A549 (cell line): ENCODE results near the gene STK33. TPM values are rescaled to one million over a fixed set of nuclear protein-coding genes. Genes with fewer than 3 reads are reported as not detected.

Source experiments
- ATAC-seq, 2 experiments: fragments of 200-7000 bp in 1 of 2; fragments of >200 bp in 1 of 2; cut with Nextera tagmentation in 1 of 2; cut with Tn5 transposase in 1 of 2; 3 replicates each; pipeline versions ENCODE4 v1.8.0 to v1.9.1; 2018 to 2020; ENCODE audit warnings: mild to moderate bottlenecking in 1 of 2, moderate library complexity in 1 of 2
- CTCF ChIA-PET: fragments of 300-600 bp; sonication (Branson Sonifier 250); formaldehyde crosslinking; extraction: SDS; loops from one replicate; lab custom pipeline; 2021; ENCODE audit warnings: antibody characterized with exemption, inconsistent platforms; lab: Yijun Ruan, JAX
- POLR2A ChIA-PET: fragments of 350-600 bp; formaldehyde crosslinking; extraction: SDS; loops from one replicate; lab custom pipeline; 2021; ENCODE audit warnings: antibody characterized with exemption, inconsistent platforms; lab: Yijun Ruan, JAX
- DNase-seq, 2 experiments: peaks; one replicate each; pipeline versions ENCODE4 v3.0.0 to v3.0.0-alpha.2; 2011 to 2016; ENCODE audit warnings: low read depth in 1 of 2, low spot score in 1 of 2
- FAIRE-seq: peaks from 2 replicates; lab custom pipeline; 2011; peaks lifted over from hg19 to GRCh38; lab: Jason Lieb, UNC
- H3K27ac ChIP-seq, 2 experiments: fragments of >200 bp; sonication (Bioruptor Twin); formaldehyde crosslinking; 3 replicates each; pipeline ENCODE4 v1.5.1; 2016 to 2017
- H3K4me1 ChIP-seq: fragments of >200 bp; sonication (Bioruptor Twin); formaldehyde crosslinking; 3 replicates; pipeline ENCODE4 v1.6.1; 2016
- H3K4me2 ChIP-seq: fragments of >200 bp; sonication (Bioruptor Twin); formaldehyde crosslinking; 3 replicates; pipeline ENCODE4 v1.6.1; 2016
- H3K4me3 ChIP-seq: fragments of >200 bp; sonication (Bioruptor Twin); formaldehyde crosslinking; 3 replicates; pipeline ENCODE4 v1.5.1; 2016
- H3K9me3 ChIP-seq: fragments of >200 bp; sonication (Bioruptor Twin); formaldehyde crosslinking; 3 replicates; pipeline ENCODE4 v1.6.1; 2016
- BCL3 ChIP-seq: fragments of >200 bp; sonication (Bioruptor Twin); formaldehyde crosslinking; IDR thresholded peaks from 3 replicates; pipeline ENCODE4 v1.6.1; 2016
- BHLHE40 ChIP-seq: IDR thresholded peaks from 2 replicates; pipeline ENCODE4 v1.6.1; 2012; ENCODE audit warnings: low read depth, low read length, inconsistent platforms
- CEBPB ChIP-seq, 2 experiments: fragments of >200 bp in 1 of 2; sonication (Bioruptor Twin) in 1 of 2; formaldehyde crosslinking in 1 of 2; IDR thresholded peaks; 2 replicates each; pipeline ENCODE4 v1.6.1; 2012 to 2016
- CHD4 ChIP-seq: fragments of 200-600 bp; sonication (generic); IDR thresholded peaks from 2 replicates; pipeline ENCODE4 v1.6.1; 2016; ENCODE audit warnings: antibody characterized with exemption, mild to moderate bottlenecking, borderline replicate concordance
- E2F6 ChIP-seq: IDR thresholded peaks from 2 replicates; pipeline ENCODE4 v1.6.1; 2012; ENCODE audit warnings: low read depth, borderline replicate concordance
- EHF ChIP-seq: fragments of 250-450 bp; sonication (Bioruptor Pico); IDR thresholded peaks from 2 replicates; pipeline ENCODE4 v1.5.0; 2020; ENCODE audit warnings: mild to moderate bottlenecking
- EHMT2 ChIP-seq: fragments of 200-600 bp; sonication (generic); IDR thresholded peaks from 2 replicates; pipeline ENCODE4 v1.6.1; 2016; ENCODE audit warnings: antibody characterized with exemption, low read depth, mild to moderate bottlenecking, moderate library complexity
- FOSB ChIP-seq: fragments of 250-450 bp; sonication (Bioruptor Pico); IDR thresholded peaks from 2 replicates; pipeline ENCODE4 v1.5.0; 2020; ENCODE audit warnings: mild to moderate bottlenecking, moderate library complexity
- HDAC2 ChIP-seq: fragments of 200-600 bp; sonication (generic); IDR thresholded peaks from 2 replicates; pipeline ENCODE4 v1.6.1; 2016
- KDM5A ChIP-seq: fragments of 200-600 bp; sonication (generic); IDR thresholded peaks from 2 replicates; pipeline ENCODE4 v1.6.1; 2016; ENCODE audit warnings: antibody characterized with exemption, mild to moderate bottlenecking
- MAFK ChIP-seq: fragments of 450-650 bp; IDR thresholded peaks from 2 replicates; pipeline ENCODE4 v1.6.1; 2014; ENCODE audit not compliant: partially characterized antibody
- NR3C1 ChIP-seq: fragments of >200 bp; sonication (Bioruptor Twin); formaldehyde crosslinking; IDR thresholded peaks from 3 replicates; pipeline ENCODE4 v1.6.1; 2017
- PBX3 ChIP-seq: IDR thresholded peaks from 2 replicates; pipeline ENCODE4 v1.6.1; 2012
- PHF8 ChIP-seq: fragments of 200-600 bp; sonication (generic); IDR thresholded peaks from 2 replicates; pipeline ENCODE4 v1.6.1; 2016; ENCODE audit warnings: low read depth, mild to moderate bottlenecking, antibody characterized with exemption, moderate library complexity, borderline replicate concordance
- POLR2AphosphoS2 ChIP-seq: conservative IDR thresholded peaks from 2 replicates; pipeline ENCODE4 v1.6.1; 2012; ENCODE audit warnings: low read length, improper control_type of control experiment, inconsistent platforms
- RARB ChIP-seq: fragments of 250-450 bp; sonication (Bioruptor Pico); IDR thresholded peaks from 2 replicates; pipeline ENCODE4 v1.8.0; 2021; ENCODE audit warnings: mild to moderate bottlenecking, moderate library complexity
- RCOR1 ChIP-seq: fragments of 150-350 bp; IDR thresholded peaks from 2 replicates; pipeline ENCODE4 v1.6.1; 2014; ENCODE audit warnings: antibody characterized with exemption, low read length, low read depth
- REST ChIP-seq: fragments of 200-600 bp; sonication (generic); IDR thresholded peaks from 2 replicates; pipeline ENCODE4 v1.6.1; 2016; ENCODE audit warnings: antibody characterized with exemption, mild to moderate bottlenecking, moderate library complexity
- SMC3 ChIP-seq: fragments of >200 bp; sonication (Bioruptor Twin); formaldehyde crosslinking; IDR thresholded peaks from 3 replicates; pipeline ENCODE4 v1.6.1; 2018; ENCODE audit warnings: inconsistent platforms
- ZFP36 ChIP-seq: fragments of 450-650 bp; IDR thresholded peaks from 2 replicates; pipeline ENCODE4 v1.6.1; 2014; ENCODE audit warnings: borderline replicate concordance; ENCODE audit not compliant: partially characterized antibody
- WGBS: methylation state at CpG from one replicate; pipeline ENCODE4 v1.1.6; 2017; ENCODE audit errors: missing lambda C conversion rate; 5-methylcytosine and 5-hydroxymethylcytosine counted together
- polyA plus RNA-seq, 4 experiments: library from polyadenylated mRNA; depleted of rRNA in 3 of 4; stranded (reverse); fragments of >200 nt; fragmentation: RNase III in 1 of 4; extraction: RNeasy Plus Mini Kit Qiagen cat#74134 plus additional on column Dnase treatment in 1 of 4; gene quantifications; 2 replicates in 3 of 4; 3 replicates in 1 of 4; pipeline ENCODE4 v1.2.3, GENCODE V29; 2011 to 2017

Gene STK33
- polyA plus RNA-seq, 2 of the 4 experiments (the other 2 are of a cell fraction): 5.2 to 5.8 TPM

- peak; percentile 62 for TF ChIP-seq MAFK
- no peak for TF ChIP-seq RARB (CRISPR knock-in tag)
- Histone ChIP-seq H3K4me1 (peaks cover 24% of the 10 kb centered on the region), H3K9me3 (no peaks in the 10 kb centered on the region), H3K4me2 (no peak overlapping the region), H3K4me3 (no peak overlapping the region), H3K27ac (no peak overlapping the region)
- no peak for ATAC-seq
- FAIRE-seq: no peak
- ChIA-PET CTCF (interaction anchor here (1.1 kb wide), 1 partner anchor 16 kb away, joined by 3 read pairs; no protein-coding TSS in a partner anchor), POLR2A (interaction anchor here (0.7 kb wide), 1 partner anchor 580 kb away, joined by 3 read pairs; no protein-coding TSS in a partner anchor)
- 88% methylated on average over 7 of the region's 7 CpGs for WGBS
- no peak for DNase-seq
Observed at GRCh38 chr11:8610532-8611116, 16.6 kb upstream of the STK33 start.

GRCh38 chr11:8608652-8609051 lies 14.6 kb upstream of the STK33 start:
- DNase-seq (no peak), FAIRE-seq (no peak), ATAC-seq (no peak)
- H3K27ac ChIP-seq: peak overlapping the region in 1 of 2 experiments; percentile 19; a peak in 1 of 6 replicates
- H3K9me3 ChIP-seq: no peaks in the 10 kb centered on the region
- H3K4me1 ChIP-seq: peaks cover 44% of the 10 kb centered on the region
- ChIA-PET CTCF (interaction anchor here (0.9 to 1.6 kb wide), 3 partner anchors 10 to 27 kb away, joined by 3 to 6 read pairs (median 4); no protein-coding TSS in a partner anchor), POLR2A (interaction anchor here (1.7 kb wide), 1 partner anchor 74 kb away, joined by 10 read pairs; the partner anchor contains the start of genes RPL27A and TRIM66)
- H3K4me3 ChIP-seq: no peak overlapping the region
- 39% methylated on average over 1 of the region's 1 CpG for WGBS
- H3K4me2 ChIP-seq: no peak overlapping the region
- TF ChIP-seq RARB (CRISPR knock-in tag): no peak
- TF ChIP-seq PHF8: no peak
- TF ChIP-seq MAFK: no peak
- no peak for TF ChIP-seq SMC3
- no peak for TF ChIP-seq CHD4
- TF ChIP-seq EHMT2: no peak
- no peak for TF ChIP-seq BHLHE40
- TF ChIP-seq POLR2AphosphoS2: no peak
- no peak for TF ChIP-seq E2F6
- no peak for TF ChIP-seq BCL3
- no peak for TF ChIP-seq CEBPB (IDR thresholded peaks at IDR 0.05)
- no peak for TF ChIP-seq PBX3
- no peak for TF ChIP-seq FOSB (CRISPR knock-in tag)
- TF ChIP-seq HDAC2: no peak
- no peak for TF ChIP-seq RCOR1
- no peak for TF ChIP-seq REST
- TF ChIP-seq ZFP36: no peak
- TF ChIP-seq NR3C1: no peak
- no peak for TF ChIP-seq EHF (CRISPR knock-in tag)
- no peak for TF ChIP-seq KDM5A
